ENCODE measurements around the gene TUBA3E.
A peak's percentile ranks its signal among the peaks of the same experiment; 100 is the strongest.
"Not testable (repeated sequence)": the region's sequence is repeated elsewhere in the genome, so short reads cannot be mapped to it uniquely, and the experiment has no call there.

TUBA3E gene

GRCh38 chr2:130198343-130198742 lies at the start of gene TUBA3E:
TSS of gene TUBA3E (minus strand) at chr2:130198439. CDS start at chr2:130198360, 79 bp downstream.
- no peak for DNase-seq

DNA sequence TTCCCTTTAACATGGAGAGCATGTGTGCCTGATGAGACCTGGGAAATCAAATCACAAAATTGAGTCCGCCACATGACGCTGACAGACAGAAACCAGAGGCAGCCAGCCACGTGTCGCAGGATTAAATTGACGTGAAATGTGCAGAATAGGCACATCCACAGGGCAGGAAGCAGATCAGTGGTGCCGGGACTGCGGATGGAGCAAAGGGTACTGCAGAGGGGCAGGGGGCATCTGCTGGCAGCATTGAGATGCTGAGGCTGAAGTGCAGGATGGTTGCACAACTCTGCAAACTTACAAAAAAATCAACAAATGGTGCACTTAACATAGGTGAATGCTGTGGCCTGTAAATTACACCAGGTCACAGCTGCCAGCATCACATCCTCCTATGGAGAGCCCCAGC lies 48.2 kb upstream of the TUBA3E start:
- no peak for DNase-seq

GRCh38 chr2:130245976-130246375 lies 47.7 kb upstream of the TUBA3E start:
- no peak for DNase-seq

GRCh38 chr2:130243359-130243758 lies 45.1 kb upstream of the TUBA3E start:
- DNase-seq = no peak

- no peak for DNase-seq
These were observed 42.9 kb upstream of the TUBA3E start for GRCh38 chr2:130241041-130241707.

DNA sequence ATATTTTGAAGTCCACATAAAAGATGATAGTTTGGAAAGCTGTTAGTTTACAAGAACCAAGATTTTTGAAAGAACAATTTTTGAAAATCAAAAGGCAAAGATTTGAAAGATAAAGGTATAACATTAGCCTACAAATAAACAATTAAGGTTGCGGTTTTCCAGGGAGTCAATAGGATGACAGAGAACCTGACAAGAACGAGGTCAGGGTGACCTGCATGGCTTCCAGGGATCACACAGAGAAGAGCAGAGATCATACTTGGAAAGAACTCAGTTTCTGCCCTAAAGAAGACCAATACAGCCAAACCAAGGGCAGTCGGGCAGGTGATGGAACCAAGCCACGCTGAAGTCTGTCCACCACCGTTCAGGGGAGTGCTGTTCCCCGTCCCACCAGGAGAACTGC lies 41.3 kb upstream of the TUBA3E start:
- DNase-seq = not testable (repeated sequence)

DNA sequence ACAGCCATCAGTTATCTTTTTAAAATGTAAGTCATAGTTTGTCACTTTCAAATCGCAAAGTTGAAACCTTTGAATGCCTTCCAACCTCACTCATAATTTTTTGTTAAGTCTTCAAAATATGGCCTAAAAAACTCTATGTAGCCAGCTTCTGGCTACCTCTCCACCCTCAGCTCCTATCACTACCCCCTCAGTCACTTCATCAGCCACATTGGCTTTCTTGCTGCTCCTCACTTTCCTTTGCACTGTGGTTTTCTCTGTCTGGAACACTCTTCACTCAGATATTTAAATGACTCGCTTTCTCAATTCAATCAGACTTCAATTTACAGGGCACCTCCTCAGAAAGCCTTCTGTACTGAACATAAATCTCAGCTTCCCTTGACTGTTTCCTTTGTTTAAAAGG lies 34.8 kb upstream of the TUBA3E start:
- DNase-seq = not testable (repeated sequence)

- no peak for DNase-seq
These were observed 33.4 kb upstream of the TUBA3E start for GRCh38 chr2:130231656-130232055.

DNA sequence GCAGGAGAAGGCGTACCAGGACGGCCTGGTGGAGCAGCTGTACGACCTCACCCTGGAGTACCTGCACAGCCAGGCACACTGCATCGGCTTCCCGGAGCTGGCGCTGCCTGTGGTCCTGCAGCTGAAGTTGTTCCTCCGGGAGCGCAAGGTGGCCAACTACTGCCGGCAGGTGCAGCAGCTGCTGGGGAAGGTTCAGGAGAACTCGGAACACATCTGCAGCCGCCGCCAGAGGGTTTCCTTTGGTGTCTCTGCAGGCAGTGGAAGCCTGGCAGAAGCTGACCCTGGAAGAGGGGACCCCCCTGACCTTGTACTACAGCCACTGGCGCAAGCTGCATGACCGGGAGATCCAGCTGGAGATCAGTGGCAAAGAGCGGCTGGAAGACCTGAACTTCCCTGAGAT lies 32.7 kb upstream of the TUBA3E start:
- not testable (repeated sequence) for DNase-seq

DNA sequence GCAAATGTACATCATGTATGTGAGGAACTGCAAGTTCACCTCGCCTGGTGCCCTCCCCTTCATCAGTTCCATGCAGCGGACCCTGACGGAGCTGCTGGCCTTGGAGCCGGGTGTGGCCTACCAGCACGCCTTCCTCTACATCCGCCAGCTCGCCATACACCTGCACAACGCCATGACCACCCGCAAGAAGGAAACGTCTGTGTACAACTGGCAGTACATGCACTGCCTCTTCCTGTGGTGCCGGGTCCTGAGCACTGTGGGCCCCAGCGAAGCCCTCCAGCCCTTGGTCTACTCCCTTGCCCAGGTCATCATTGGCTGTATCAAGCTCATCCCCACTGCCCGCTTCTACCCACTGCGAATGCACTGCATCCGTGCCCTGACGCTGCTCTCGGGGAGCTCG lies 32.1 kb upstream of the TUBA3E start:
- DNase-seq = not testable (repeated sequence)

- peak; percentile 26 for DNase-seq
These were observed 30.9 kb upstream of the TUBA3E start for GRCh38 chr2:130229161-130229510.

DNA sequence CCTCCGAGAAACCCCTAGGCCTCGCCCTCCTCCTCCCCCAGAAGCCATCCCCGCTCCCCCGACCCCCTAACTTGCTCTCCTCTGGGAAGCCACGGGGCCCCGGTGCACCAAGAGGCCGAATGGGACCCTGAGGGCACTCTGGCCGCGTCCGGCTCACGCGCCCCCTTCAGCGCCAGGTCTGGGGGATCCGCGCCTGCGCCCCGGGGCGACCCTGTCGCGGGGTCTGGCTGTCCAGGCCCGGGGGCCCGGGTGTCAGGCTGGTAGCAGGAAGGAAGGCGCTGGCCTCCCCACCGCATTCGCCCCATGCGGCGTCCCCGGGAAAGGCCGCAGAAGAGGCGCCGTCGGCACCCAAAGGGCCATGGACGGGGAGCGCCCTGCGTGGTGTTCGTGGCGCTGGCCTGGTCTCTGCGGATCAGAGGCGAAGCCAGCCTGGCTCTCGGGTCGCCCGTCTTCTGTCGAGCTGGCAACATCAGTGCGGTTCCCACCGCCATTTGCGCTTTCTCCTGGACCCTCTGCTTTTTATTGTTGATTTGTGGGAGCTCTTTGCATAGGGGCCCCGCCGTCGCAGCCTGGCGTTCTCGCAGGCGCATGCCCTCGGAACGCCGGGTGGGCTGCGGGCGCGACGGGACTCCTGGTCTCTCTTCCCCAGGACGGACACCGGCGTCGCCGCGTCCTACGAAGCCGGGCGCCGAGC lies 30.4 kb upstream of the TUBA3E start:
- not testable (repeated sequence) for DNase-seq

GRCh38 chr2:130228005-130228404 lies 29.8 kb upstream of the TUBA3E start:
- DNase-seq = not testable (repeated sequence)

DNA sequence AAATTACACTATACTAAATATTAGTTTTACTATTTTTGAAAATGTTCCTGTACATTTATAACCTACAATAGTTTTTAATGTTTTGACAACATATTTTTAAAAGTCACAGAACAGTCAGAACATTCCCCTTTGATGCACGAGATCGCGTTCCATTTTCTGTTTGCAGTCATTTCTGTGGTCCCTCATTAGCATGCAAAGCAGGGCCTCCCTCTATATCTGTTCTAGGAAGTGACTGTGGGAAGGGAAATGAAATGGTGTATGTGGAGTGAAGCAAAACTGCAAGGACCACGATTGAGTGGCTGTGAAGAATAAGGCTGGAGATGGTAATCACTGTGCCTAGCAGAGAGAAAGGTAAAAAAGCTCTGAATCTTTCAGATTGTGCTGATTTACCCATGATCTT lies 24.3 kb upstream of the TUBA3E start:
- DNase-seq = not testable (repeated sequence)

DNA sequence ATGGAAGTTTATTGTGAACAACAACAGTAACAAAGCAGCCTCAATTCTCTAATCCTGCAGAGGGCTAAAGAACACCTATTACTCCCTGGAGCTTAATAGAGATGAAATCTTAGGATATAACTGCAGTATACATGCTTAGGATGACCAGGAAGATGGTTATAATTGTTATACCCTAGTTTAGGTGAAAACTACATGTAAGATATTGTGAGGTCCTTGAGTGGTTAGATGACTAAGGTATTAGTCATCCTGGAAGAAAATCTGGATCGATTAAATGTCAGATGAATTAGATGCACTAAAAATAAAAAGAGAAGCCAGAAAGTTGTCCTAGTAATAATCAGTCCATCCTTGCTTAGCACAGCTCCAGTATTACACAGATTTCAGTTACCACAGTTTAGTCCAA lies 22.3 kb upstream of the TUBA3E start:
- DNase-seq = not testable (repeated sequence)

- not testable (repeated sequence) for DNase-seq
These were observed 20.9 kb upstream of the TUBA3E start for GRCh38 chr2:130219147-130219546.

DNA sequence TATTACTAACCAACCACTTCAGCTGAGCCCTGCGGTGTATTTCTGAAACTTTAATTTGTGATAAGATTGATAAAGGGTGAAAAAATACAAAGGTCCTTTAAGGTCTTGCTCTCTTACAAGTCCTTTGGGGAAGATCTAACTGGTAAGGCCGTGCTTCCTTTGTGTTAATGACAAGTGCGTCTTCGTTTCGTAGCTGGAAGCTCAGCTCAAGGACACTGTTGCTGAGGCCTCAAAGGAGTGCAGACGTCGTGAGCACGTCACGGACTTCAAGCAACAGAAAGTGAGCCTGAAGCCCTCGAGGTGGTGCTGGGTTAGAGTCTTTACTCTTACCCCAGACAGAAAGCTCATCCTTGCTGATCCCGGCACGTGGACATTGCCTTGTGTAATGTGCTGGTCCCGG lies 8.8 kb upstream of the TUBA3E start:
- DNase-seq = not testable (repeated sequence)

DNA sequence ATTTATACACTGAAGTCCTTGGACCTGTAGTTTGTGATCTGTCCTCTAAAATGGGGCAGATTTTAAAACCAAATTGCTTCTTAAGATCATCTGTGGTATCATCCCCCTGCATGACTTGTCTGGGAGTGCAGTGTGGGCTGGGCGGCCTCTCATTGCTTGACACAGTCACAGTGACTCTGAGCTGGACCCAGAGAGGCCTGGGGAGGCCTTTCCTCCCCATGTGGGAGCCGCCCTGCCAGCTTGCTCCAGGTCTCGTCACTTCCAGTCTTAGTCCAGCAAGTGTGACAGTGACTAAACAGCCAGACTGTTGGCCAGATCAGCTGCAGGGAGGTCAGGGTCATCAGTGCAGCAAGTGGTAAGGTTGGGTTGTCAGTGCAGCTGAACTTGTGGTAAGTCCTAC lies 4.9 kb upstream of the TUBA3E start:
- not testable (repeated sequence) for DNase-seq

DNA sequence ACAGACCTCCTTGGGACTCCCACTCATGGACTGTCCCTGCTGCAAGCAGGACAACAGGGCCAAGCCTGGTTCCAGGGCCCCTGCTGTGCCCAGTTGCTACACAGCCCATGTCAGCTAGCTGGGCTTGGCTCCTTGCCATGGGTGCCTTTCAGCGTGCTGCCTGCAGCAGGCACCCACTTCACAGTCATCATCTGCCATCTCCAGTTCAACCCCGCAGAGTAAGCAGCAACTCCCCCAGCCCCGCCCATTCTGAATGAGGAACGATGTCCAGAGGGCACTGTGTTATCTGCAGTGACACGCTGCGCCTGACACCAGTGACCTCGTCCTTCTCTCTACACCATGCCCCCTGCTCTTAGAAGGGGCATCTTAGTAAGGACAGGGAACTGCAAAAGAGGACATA lies 4.3 kb upstream of the TUBA3E start:
- not testable (repeated sequence) for DNase-seq

GRCh38 chr2:130196052-130196451 lies 2.2 kb downstream of the TUBA3E start:
- DNase-seq = not testable (repeated sequence)

DNA sequence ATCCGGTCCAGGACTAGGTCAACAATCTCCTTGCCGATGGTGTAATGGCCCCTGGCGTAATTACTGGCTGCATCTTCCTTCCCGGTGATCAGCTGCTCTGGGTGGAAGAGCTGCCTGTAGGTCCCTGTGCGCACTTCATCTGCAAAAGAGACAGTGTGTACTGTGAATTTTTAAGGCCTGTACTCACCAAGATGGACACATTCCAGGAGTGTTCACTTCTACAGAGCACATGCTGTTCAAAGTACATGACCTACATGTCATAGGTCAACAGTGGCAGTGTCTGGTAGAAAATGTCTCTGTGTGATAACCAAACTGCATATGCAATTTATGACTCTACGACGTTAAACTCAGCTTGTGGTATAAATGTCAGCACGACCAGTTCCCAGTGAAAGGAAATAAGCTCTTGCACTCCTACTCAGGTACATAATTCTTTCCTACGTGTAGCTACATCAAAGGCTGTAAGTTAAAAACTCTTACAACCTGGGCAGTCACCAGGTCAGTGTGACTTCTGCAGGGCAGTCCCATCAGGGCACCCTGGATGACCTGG lies 3.1 kb downstream of the TUBA3E start:
- DNase-seq = not testable (repeated sequence)

- DNase-seq = not testable (repeated sequence)
These were observed 4.4 kb downstream of the TUBA3E start for GRCh38 chr2:130193824-130194223.

DNA sequence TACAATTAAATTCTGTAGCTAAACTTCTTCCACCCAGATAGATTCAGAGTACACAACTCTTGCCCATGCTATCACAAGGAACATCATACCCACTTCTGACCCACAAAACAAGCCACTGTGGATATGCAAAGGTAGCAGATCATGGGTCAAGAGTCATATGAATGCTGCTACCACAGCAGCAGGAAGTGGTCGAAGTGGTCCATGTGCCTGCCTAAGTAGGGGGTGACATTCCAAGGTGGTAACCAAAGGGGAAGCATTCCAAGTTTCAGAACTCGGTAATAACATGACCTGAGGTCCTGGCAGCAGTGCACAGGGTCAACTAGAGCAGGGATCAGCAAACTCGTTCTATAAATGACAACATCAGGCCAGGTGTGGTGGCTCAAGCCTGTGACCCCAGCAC lies 5.8 kb downstream of the TUBA3E start:
- not testable (repeated sequence) for DNase-seq

DNA sequence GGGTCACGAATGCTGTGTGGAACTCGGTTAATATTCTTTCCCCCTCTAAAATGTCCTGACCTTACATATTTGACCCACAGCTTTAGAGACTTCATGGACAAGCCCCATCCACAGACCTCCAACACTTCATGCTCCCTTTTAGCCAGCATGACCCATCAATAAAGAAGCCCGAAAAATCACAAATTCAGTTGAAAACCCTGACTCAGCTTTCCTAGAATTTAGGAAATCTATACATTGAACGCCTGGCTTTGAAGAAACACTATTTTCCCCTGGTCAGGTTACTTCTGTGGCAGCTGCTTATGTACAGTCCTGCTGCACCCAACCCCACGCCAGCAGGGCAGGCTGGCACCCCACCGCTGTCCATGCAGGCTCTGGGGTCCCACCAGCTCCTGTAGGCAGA lies 6.9 kb downstream of the TUBA3E start:
- DNase-seq = not testable (repeated sequence)
